Prostate gland (tissue), 2 donors: ENCODE results near the gene ADM. TPM values are rescaled to one million over a fixed set of nuclear protein-coding genes. Genes with fewer than 3 reads are reported as not detected.

ENCODE experiments used
- DNase-seq: peaks from one replicate; pipeline ENCODE4 v3.0.0-alpha.2; 2019; ENCODE audit warnings: low spot score
- H3K27ac ChIP-seq, 2 donors: fragments of 200-600 bp; sonication (generic); 2 replicates each; pipeline ENCODE4 v1.5.1; 2017 to 2019
- H3K27me3 ChIP-seq: fragments of 200-600 bp; sonication (generic); replicated peaks from 2 replicates; pipeline ENCODE4 v1.5.1; 2019; ENCODE audit not compliant: insufficient read depth
- H3K36me3 ChIP-seq, 2 donors: fragments of 200-600 bp; sonication (generic); 1 replicate in 1 of 2; 2 replicates in 1 of 2; pipeline versions ENCODE4 v1.5.1 to v1.8.1; 2017 to 2019
- H3K4me1 ChIP-seq: fragments of 200-600 bp; sonication (generic); replicated peaks from 2 replicates; pipeline ENCODE4 v1.5.1; 2019
- H3K4me3 ChIP-seq, 2 donors: fragments of 200-600 bp; sonication (generic); 2 replicates each; pipeline ENCODE4 v1.5.1; 2017 to 2019
- H3K9me3 ChIP-seq: fragments of 200-600 bp; sonication (generic); 2 replicates; pipeline ENCODE4 v1.5.1; 2017
- POLR2A ChIP-seq: fragments of 450-650 bp; IDR thresholded peaks from one replicate; pipeline ENCODE4 v1.6.1; 2016; ENCODE audit warnings: antibody characterized with exemption, mild to moderate bottlenecking
- POLR2AphosphoS5 ChIP-seq: sonication (generic); formaldehyde crosslinking; IDR thresholded peaks from one replicate; pipeline ENCODE4 v1.6.1; 2017; ENCODE audit warnings: antibody characterized with exemption
- WGBS: methylation state at CpG from one replicate; pipeline ENCODE4 v1.1.5; 2018; 5-methylcytosine and 5-hydroxymethylcytosine counted together
- intact Hi-C: fragments of 100-400 bp; cut with DNase I; formaldehyde crosslinking; loops from one replicate; pipeline ENCODE4 v1.14.2; 2022
- total RNA-seq, 2 donors: library from RNA; depleted of rRNA; stranded (reverse); fragments of >200 nt; gene quantifications; one replicate each; pipeline ENCODE4 v1.1.0, GENCODE V29; 2016
- TF ChIP-seq, protein P1 (sequence below), 4 experiments: fragments of 200-600 bp in 2 of 4; fragments of 450-650 bp in 2 of 4; sonication (generic) in 2 of 4; IDR thresholded peaks; 1 replicate in 3 of 4; 2 replicates in 1 of 4; pipeline ENCODE4 v1.5.1; 2016 to 2019; ENCODE audit warnings: antibody characterized with exemption in 4 of 4, mild to moderate bottlenecking in 2 of 4, moderate library complexity in 2 of 4

ADM gene
- total RNA-seq, 2 donors from 2014 or later = 20.4 to 33.7 TPM

DNA sequence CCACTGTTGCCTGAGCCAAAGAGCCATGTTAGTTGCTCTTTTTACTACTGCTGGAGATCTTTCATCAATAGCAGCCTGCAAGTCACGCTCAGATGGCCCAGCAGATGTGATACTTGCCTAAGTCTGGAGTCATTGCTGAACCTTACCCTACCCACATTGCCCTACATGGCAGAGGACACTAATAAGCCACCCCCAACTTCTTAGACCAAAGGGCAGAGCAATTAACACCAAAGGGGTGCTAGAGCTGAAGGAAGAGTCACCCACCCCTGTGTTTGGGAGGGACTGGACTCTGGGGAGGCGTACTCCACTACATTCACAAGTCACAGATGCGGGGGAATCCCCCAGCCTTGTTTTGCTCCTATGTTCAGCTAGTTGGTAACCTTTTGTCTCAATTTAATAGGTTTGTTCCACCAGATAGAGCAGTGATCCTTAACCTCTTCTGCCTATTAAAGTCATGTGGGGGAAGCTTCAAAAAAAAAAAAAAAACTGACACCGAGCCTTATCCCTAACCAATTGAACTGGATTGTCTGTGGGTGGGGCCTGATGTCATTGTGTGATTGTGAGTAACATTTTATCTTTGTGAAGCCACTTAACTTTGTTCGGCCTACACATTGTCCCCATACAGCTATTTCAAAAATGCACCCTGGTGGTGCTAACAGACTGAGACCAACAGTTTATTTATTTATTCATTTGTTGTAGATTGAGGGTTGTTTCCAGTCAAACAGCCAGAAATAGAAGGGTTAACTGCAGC is 13.1 kb downstream of the ADM start:
- H3K27ac ChIP-seq = no peak overlapping the region
- intact Hi-C loops = no loop called here

DNA sequence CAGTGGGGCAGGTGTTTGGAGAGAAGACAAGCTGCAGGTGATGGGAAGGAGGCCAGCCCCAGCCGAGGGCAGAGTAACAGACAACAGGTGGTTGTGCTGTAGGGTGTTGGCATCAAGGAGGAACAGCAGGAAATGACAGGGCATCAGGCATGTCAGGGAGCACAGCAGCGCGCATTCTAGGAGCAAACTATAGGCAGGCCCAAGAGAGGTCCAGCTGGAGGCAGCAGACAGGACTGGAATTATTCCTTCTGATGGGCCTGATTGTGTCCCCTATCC is 13.6 kb downstream of the ADM start:
- intact Hi-C loops = no loop called here
- H3K27ac ChIP-seq = no peak overlapping the region

More for the DNA sequence above, 13.1 kb downstream of the ADM start:
- 82% methylated on average over 5 of the region's 5 CpGs for WGBS
- no peaks in the 10 kb centered on the region for H3K27me3 ChIP-seq
- no peaks in the 10 kb centered on the region for H3K4me1 ChIP-seq
- H3K36me3 ChIP-seq = no peaks in the 10 kb centered on the region
- H3K9me3 ChIP-seq = no peaks in the 10 kb centered on the region
- TF ChIP-seq POLR2AphosphoS5 (no peak), POLR2A (no peak)
- TF ChIP-seq, protein P1, sequence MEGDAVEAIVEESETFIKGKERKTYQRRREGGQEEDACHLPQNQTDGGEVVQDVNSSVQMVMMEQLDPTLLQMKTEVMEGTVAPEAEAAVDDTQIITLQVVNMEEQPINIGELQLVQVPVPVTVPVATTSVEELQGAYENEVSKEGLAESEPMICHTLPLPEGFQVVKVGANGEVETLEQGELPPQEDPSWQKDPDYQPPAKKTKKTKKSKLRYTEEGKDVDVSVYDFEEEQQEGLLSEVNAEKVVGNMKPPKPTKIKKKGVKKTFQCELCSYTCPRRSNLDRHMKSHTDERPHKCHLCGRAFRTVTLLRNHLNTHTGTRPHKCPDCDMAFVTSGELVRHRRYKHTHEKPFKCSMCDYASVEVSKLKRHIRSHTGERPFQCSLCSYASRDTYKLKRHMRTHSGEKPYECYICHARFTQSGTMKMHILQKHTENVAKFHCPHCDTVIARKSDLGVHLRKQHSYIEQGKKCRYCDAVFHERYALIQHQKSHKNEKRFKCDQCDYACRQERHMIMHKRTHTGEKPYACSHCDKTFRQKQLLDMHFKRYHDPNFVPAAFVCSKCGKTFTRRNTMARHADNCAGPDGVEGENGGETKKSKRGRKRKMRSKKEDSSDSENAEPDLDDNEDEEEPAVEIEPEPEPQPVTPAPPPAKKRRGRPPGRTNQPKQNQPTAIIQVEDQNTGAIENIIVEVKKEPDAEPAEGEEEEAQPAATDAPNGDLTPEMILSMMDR (IDR thresholded peaks at IDR 0.05) = no peak
- no peak overlapping the region for H3K4me3 ChIP-seq
- DNase-seq = no peak

DNA sequence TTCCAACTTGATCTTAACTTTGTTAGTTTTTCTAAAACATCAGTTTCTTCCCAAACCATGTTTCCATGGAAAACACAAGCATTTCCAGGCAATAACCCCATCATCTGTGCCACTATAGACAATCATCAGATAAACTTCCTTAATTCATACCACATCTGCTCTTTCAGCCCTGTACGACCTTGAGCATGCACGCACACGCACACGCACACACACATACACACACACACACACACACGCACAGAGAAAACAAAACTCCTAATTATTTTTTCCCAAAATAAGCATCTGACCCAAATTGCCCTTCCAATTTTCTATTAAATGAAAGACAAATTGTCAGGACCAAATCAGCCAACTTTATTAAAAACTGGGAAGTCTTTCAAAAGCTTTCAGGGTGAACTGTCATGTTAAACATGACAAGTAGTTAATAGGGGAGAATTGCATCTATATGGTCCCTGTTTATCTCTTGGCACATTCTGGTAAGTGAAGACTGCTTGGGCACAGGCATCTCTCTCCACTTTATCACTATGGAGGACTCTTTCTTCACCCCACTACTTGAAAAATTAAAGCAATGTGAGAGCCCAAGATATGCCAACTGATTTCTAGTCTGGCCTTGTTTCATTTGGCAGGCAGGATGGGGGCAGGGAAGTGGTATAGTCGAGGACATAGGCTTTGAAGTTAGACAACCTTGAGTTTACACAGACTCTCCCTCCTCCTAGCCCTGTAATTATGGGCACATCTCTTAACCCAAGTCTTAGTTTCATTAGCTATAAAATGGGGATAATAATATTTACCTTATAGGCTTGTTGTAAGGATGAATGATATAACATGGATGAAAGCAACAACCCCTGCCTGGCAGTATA is 15.1 kb downstream of the ADM start:
- Histone ChIP-seq H3K9me3 (no peaks in the 10 kb centered on the region), H3K4me3 (no peak overlapping the region), H3K27me3 (no peaks in the 10 kb centered on the region), H3K4me1 (no peaks in the 10 kb centered on the region), H3K27ac (no peak overlapping the region), H3K36me3 (no peaks in the 10 kb centered on the region)
- TF ChIP-seq POLR2AphosphoS5 (no peak), POLR2A (no peak)
- TF ChIP-seq, protein P1 (IDR thresholded peaks at IDR 0.05) = no peak
- no peak for DNase-seq
- intact Hi-C loops = loop anchor here (5.0 to 10.0 kb wide), 2 partner anchors 465 to 563 kb away; no protein-coding TSS in a partner anchor
- 63% methylated on average over 6 of the region's 6 CpGs for WGBS

More for the DNA sequence above, 13.6 kb downstream of the ADM start:
- Histone ChIP-seq H3K4me1 (no peaks in the 10 kb centered on the region), H3K36me3 (no peaks in the 10 kb centered on the region), H3K4me3 (no peak overlapping the region), H3K9me3 (no peaks in the 10 kb centered on the region), H3K27me3 (no peaks in the 10 kb centered on the region)
- no peak for DNase-seq
- 55% methylated on average over 3 of the region's 3 CpGs for WGBS
- TF ChIP-seq POLR2A = no peak
- TF ChIP-seq POLR2AphosphoS5 = no peak
- TF ChIP-seq, protein P1 (IDR thresholded peaks at IDR 0.05) = no peak

DNA sequence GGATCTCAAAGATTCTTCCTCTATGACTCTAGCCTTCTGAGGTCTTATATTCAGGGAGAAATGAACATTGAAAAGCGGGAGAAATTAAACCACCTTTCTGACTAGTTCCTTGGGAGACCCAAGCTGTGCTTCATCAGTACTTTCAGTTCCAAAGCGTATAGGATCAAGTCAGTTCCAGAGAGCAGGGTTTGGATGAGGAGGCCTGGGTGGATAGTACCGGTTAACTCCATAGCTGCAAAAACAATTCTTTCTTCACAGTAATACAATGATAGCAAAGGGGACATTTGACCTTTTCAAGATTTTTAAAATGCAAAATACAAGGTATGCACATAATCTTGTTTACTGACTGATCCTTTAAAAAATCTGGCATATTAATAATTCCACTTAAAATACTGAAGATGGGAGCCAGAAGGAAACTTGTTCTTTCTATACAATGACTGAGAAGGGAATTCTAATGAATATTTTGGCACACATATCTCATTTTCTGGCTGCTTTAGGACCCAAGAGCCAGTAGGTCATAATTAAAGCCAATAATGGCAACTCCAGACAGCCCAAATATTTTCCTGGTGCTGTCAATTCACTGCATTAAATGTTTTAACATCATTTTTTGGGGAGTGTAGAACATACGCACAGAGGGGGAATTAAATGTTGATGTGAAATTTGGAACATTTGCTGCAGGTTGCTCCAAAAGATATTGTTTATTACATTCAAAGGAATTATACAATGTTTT is 16.0 kb downstream of the ADM start:
- intact Hi-C loops = loop anchor here (5.0 to 10.0 kb wide), 2 partner anchors 466 to 564 kb away; no protein-coding TSS in a partner anchor
- no peak overlapping the region for H3K27ac ChIP-seq

More for the DNA sequence above, 16.0 kb downstream of the ADM start:
- Histone ChIP-seq H3K9me3 (no peaks in the 10 kb centered on the region), H3K27me3 (no peaks in the 10 kb centered on the region), H3K4me3 (no peak overlapping the region), H3K4me1 (no peaks in the 10 kb centered on the region), H3K36me3 (no peaks in the 10 kb centered on the region)
- 88% methylated on average over 4 of the region's 4 CpGs for WGBS
- no peak for DNase-seq
- TF ChIP-seq, protein P1 (IDR thresholded peaks at IDR 0.05) = no peak
- TF ChIP-seq POLR2A (no peak), POLR2AphosphoS5 (no peak)
